MCF 10A (cell line): ENCODE results near the gene DYNLT1. TPM values are rescaled to one million over a fixed set of nuclear protein-coding genes. Genes with fewer than 3 reads are reported as not detected.

Source experiments
- BruUV-seq: library from RNA; stranded (reverse); fragments of 400-500 nt; replicated peaks from 2 replicates; lab custom pipeline; 2021; lab: Mats Ljungman, UMichigan
- CTCF ChIA-PET: fragments of 300-600 bp; sonication (Branson Sonifier 250); formaldehyde crosslinking; extraction: SDS; loops from one replicate; lab custom pipeline; 2021; ENCODE audit warnings: antibody characterized with exemption, inconsistent platforms; lab: Yijun Ruan, JAX
- POLR2A ChIA-PET: fragments of 300-600, 350-650 bp; sonication (Branson Sonifier 250); formaldehyde crosslinking; extraction: SDS; loops from one replicate; lab custom pipeline; 2020; ENCODE audit warnings: antibody characterized with exemption, inconsistent platforms; lab: Yijun Ruan, JAX
- DNase-seq: peaks from one replicate; pipeline ENCODE4 v3.0.0-alpha.2; 2018; ENCODE audit not compliant: unreplicated experiment
- H3K27ac Mint-ChIP-seq: one replicate; pipeline ENCODE4 v1.8.0; 2022; ENCODE audit warnings: mild to moderate bottlenecking, low read depth, mixed read lengths; ENCODE audit not compliant: unreplicated experiment
- H3K27me3 Mint-ChIP-seq: one replicate; pipeline ENCODE4 v1.8.0; 2022; ENCODE audit warnings: mixed read lengths; ENCODE audit not compliant: insufficient read depth, unreplicated experiment
- H3K36me3 Mint-ChIP-seq: one replicate; pipeline ENCODE4 v1.8.0; 2022; ENCODE audit warnings: mild to moderate bottlenecking, moderate library complexity, mixed read lengths; ENCODE audit not compliant: insufficient read depth, unreplicated experiment
- H3K4me1 Mint-ChIP-seq: one replicate; pipeline ENCODE4 v1.8.0; 2022; ENCODE audit warnings: mixed read lengths; ENCODE audit not compliant: insufficient read depth, unreplicated experiment
- H3K4me3 Mint-ChIP-seq: one replicate; pipeline ENCODE4 v1.8.0; 2022; ENCODE audit warnings: mild to moderate bottlenecking, moderate library complexity, mixed read lengths; ENCODE audit not compliant: unreplicated experiment
- H3K9me3 Mint-ChIP-seq: one replicate; pipeline ENCODE4 v1.8.0; 2022; ENCODE audit warnings: mixed read lengths; ENCODE audit not compliant: unreplicated experiment
- CTCF ChIP-seq: fragments of 200-600 bp; IDR thresholded peaks from one replicate; pipeline ENCODE4 v1.8.0; 2022; ENCODE audit warnings: antibody characterized with exemption, mild to moderate bottlenecking; ENCODE audit not compliant: unreplicated experiment
- intact Hi-C: fragments of 100-400 bp; cut with micrococcal nuclease; formaldehyde crosslinking; loops from 2 replicates; pipeline ENCODE4 v1.14.1; 2022
- total RNA-seq: library from RNA; stranded (reverse); gene quantifications from 2 replicates; pipeline ENCODE4 v1.2.3, GENCODE V29; 2022

DYNLT1 gene
- total RNA-seq, 1 experiment from 2014 or later = 122 TPM

DNA sequence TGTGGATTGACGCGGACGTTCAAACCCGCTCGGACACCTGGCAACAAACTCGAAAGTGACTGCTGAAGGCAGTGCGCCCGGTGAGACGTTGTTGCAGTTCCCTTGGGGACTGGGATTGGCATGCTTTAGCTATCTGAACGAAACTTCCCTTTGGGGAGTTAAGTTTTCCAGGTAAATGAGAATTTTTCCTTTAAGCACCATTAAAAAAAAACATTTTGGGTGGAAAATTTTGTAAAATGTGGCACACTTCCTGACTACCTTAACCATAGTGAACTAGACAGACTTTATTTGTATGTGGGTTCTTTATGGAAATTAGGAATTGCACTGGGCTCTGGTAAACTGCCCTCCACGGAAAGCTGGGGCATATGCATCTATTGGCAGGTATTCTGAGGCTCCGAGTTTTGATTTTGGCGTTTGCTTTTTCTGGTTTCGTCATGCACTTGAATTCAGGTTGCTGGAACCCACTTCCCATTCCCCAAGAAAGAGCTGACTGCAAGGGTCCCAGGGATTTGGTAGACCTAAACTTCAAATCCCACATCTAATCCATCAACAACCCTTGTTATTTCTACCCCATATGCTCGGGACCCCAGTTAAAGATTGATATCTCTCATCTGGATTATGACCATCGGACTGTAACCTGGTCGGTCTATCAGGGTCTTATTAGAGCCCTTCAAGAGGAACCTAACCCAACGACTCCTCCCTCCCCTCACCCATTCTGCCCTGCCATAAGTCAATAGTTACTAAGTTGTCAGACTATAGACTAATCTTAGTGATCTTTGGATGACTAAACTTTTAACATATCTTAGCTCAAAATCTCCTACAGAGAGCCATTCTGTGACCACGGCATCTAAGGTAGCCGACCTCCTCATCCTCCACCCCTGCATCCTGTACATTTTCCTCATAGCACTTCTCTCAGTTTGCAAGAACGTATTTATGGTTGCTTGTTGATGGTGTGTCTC, 800 bp upstream of the DYNLT1 start:
- intact Hi-C loops = no loop called here
- H3K27ac Mint-ChIP-seq = peak overlapping the region; percentile 94
- no peaks in the 10 kb centered on the region for H3K9me3 Mint-ChIP-seq
- H3K27me3 Mint-ChIP-seq = no peaks in the 10 kb centered on the region
- peaks cover 57% of the 10 kb centered on the region for H3K4me1 Mint-ChIP-seq
- TSS peak; percentile 91 for BruUV-seq
- CTCF ChIA-PET = interaction anchor here (0.5 to 4.5 kb wide), 13 partner anchors 14 to 1786 kb away, joined by 3 to 36 read pairs (median 3); no protein-coding TSS in a partner anchor
- no peak for TF ChIP-seq CTCF
- H3K4me3 Mint-ChIP-seq = peak overlapping the region; percentile 93
- POLR2A ChIA-PET = interaction anchor here (0.6 to 6.9 kb wide), 26 partner anchors 14 to 1084 kb away, joined by 3 to 41 read pairs (median 5); partner anchors contain the start of genes RSPH3 and TMEM181
- H3K36me3 Mint-ChIP-seq = peaks cover 18% of the 10 kb centered on the region
- no peak for DNase-seq

DNA sequence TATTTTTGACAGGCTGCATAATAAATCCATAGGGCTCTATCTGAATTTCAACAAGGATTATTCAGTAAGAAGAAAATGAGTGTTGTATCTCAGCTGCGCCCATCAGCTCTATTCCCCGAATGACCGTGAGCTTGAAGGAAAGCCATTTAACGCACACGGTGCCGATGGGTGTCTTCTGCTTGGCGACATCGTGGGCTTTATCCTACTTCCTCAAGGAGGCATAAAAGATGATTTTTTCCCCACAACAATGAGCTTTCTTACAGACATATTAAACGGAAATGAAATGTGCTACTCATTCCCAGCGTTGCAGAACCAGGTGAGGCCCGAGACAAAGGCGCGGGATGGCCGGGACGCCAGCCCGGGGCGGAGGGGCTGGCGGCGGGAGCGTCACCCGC, 710 bp downstream of the DYNLT1 start:
- peak overlapping the region; percentile 93 for H3K4me3 Mint-ChIP-seq
- no peak for TF ChIP-seq CTCF
- ChIA-PET CTCF (interaction anchor here (0.6 to 4.5 kb wide), 5 partner anchors 25 to 423 kb away, joined by 3 to 36 read pairs (median 5); no protein-coding TSS in a partner anchor), POLR2A (interaction anchor here (0.6 to 6.9 kb wide), 26 partner anchors 9 to 1085 kb away, joined by 3 to 41 read pairs (median 5); partner anchors contain the start of genes RSPH3 and TMEM181)
- DNase-seq = no peak
- BruUV-seq = no TSS peak
- H3K36me3 Mint-ChIP-seq = peaks cover 33% of the 10 kb centered on the region
- peak overlapping the region; percentile 94 for H3K27ac Mint-ChIP-seq
- no peaks in the 10 kb centered on the region for H3K9me3 Mint-ChIP-seq
- intact Hi-C loops = loop anchor here (1.0 kb wide), 1 partner anchor 47 kb away; no protein-coding TSS in a partner anchor
- H3K4me1 Mint-ChIP-seq = peaks cover 48% of the 10 kb centered on the region
- H3K27me3 Mint-ChIP-seq = no peaks in the 10 kb centered on the region

GRCh38 chr6:158642097-158642601, 2.4 kb downstream of the DYNLT1 start:
- intact Hi-C loops = no loop called here
- Mint-ChIP-seq H3K9me3 (no peaks in the 10 kb centered on the region), H3K4me1 (peaks cover 42% of the 10 kb centered on the region), H3K36me3 (peaks cover 36% of the 10 kb centered on the region), H3K27ac (peak overlapping the region; percentile 52), H3K27me3 (no peaks in the 10 kb centered on the region), H3K4me3 (peak overlapping the region; percentile 93)
- ChIA-PET POLR2A (interaction anchor here (0.6 to 6.9 kb wide), 11 partner anchors 12 to 1085 kb away, joined by 3 to 41 read pairs (median 4); partner anchors contain the start of gene RSPH3), CTCF (interaction anchor here (0.6 to 1.7 kb wide), 5 partner anchors 17 to 421 kb away, joined by 3 to 9 read pairs (median 3); no protein-coding TSS in a partner anchor)
- BruUV-seq = no TSS peak
- no peak for TF ChIP-seq CTCF
- DNase-seq = peak; percentile 88
